Measurements from ENCODE around the gene PRSS50.
"Not testable (repeated sequence)": the region's sequence is repeated elsewhere in the genome, so short reads cannot be mapped to it uniquely, and the experiment has no call there.

PRSS50 gene

GRCh38 chr3:46746711-46747110 lies 29.0 kb upstream of the PRSS50 start:
- Histone ChIP-seq H3K27ac (ENCODE audit: low read depth, low read length, severe bottlenecking) (no peak overlapping the region), H3K9me3 (ENCODE audit: control insufficient read depth, low read length) (no peaks in the 10 kb centered on the region), H3K36me3 (ENCODE audit: control insufficient read depth, insufficient read depth, low read length) (no peaks in the 10 kb centered on the region), H3K4me1 (ENCODE audit: control insufficient read depth, insufficient read depth, low read length, poor library complexity, severe bottlenecking) (no peaks in the 10 kb centered on the region), H3K4me3 (ENCODE audit: extremely low read depth, insufficient read depth, low read length, poor library complexity, severe bottlenecking) (no peak overlapping the region)

DNA sequence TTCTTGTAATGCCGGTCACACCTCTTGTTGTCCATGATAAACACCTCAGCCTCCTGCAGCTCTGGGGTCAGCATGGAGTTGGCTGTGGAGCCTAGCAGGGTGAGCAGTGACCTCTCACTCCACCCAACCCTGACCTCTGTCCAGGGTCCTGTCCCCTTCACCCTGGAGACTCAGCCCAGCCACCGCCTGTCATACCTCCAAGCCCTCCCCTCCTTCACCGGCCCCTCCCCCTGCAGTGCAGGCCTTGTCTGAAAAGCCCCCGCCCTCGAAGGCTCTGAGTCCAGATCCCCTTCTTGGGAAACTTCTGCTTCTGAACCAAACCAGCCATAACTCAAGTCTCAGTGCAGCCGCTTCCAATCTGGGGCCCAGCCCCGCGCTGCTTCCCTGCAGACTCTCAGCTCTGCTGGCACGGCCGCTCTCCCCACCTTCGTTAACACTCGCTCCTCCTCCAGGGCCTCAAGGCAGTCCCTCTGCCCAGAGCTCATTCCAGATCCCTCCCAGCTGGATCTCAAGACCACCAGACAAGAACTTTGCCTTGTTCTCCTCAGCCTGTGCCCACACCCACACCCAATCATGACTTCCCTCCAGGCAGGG lies 25.4 kb upstream of the PRSS50 start:
- no peak overlapping the region for H3K27ac ChIP-seq (ENCODE audit: low read depth, low read length, severe bottlenecking)
- WGBS, 2 experiments (ENCODE audit: insufficient coverage in 2 of 2) = 64 to 84% methylated on average over 10 of the region's 12 CpGs
- H3K36me3 ChIP-seq (ENCODE audit: control insufficient read depth, insufficient read depth, low read length) = no peaks in the 10 kb centered on the region
- H3K4me1 ChIP-seq (ENCODE audit: control insufficient read depth, insufficient read depth, low read length, poor library complexity, severe bottlenecking) = no peaks in the 10 kb centered on the region
- H3K9me3 ChIP-seq (ENCODE audit: control insufficient read depth, low read length) = no peaks in the 10 kb centered on the region
- no peak overlapping the region for H3K4me3 ChIP-seq (ENCODE audit: extremely low read depth, insufficient read depth, low read length, poor library complexity, severe bottlenecking)

GRCh38 chr3:46739565-46739964 lies 21.9 kb upstream of the PRSS50 start:
- not testable (repeated sequence) for H3K4me3 ChIP-seq (ENCODE audit: extremely low read depth, insufficient read depth, low read length, poor library complexity, severe bottlenecking); H3K27ac ChIP-seq (ENCODE audit: low read depth, low read length, severe bottlenecking); H3K36me3 ChIP-seq (ENCODE audit: control insufficient read depth, insufficient read depth, low read length); H3K4me1 ChIP-seq (ENCODE audit: control insufficient read depth, insufficient read depth, low read length, poor library complexity, severe bottlenecking); H3K9me3 ChIP-seq (ENCODE audit: control insufficient read depth, low read length)
- 92 to 94% methylated on average over 2 of the region's 3 CpGs for WGBS, 2 experiments (ENCODE audit: insufficient coverage in 2 of 2)

- Histone ChIP-seq H3K4me3 (ENCODE audit: extremely low read depth, insufficient read depth, low read length, poor library complexity, severe bottlenecking) (no peak overlapping the region), H3K9me3 (ENCODE audit: control insufficient read depth, low read length) (no peaks in the 10 kb centered on the region), H3K4me1 (ENCODE audit: control insufficient read depth, insufficient read depth, low read length, poor library complexity, severe bottlenecking) (no peaks in the 10 kb centered on the region), H3K27ac (ENCODE audit: low read depth, low read length, severe bottlenecking) (no peak overlapping the region), H3K36me3 (ENCODE audit: control insufficient read depth, insufficient read depth, low read length) (no peaks in the 10 kb centered on the region)
- 73 to 80% methylated on average over 3 to 4 of the region's 4 CpGs for WGBS, 2 experiments (ENCODE audit: insufficient coverage in 2 of 2)
These were observed 19.7 kb upstream of the PRSS50 start for GRCh38 chr3:46737329-46737731.

DNA sequence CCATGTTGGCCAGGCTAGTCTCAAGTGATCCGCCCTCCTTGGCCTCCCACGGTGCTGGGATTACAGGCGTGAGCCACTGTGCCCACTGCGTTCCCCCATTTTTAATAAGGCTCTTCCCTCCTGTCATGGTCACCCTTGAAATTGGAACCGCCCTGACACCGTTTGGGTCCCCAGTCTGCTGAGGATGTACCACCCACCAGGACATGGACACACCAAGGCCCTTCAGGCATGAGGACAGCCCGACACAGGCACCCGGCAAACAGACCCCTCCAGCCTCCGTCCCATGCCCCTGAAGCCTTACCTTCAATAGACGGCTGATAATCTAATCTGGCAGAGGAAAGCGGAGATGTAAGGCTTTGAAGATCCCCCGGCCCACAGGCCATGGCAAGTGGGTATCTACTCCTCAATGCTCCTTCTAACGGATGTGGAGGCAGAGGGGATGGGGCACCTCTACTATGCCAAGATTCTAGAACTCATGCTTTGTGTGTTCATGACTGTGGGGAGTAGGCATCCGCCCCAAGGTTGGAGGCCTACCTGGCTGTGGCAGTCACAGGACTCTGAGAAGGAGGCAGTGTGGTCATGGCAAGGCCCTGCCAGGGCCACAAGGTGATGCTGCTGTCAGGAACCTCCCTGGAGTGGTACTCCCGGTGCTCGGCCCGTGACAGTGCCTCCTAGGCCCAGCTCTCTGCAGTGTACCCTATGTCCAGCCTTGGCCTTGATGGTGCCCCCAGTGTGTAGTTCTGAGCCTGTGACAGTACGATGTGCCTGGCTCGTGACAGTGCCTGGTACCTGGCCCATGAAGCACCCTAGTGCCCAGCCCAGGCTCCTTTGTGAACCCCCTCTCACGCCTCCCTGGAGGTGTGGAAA lies 18.6 kb upstream of the PRSS50 start:
- 86 to 93% methylated on average over 13 to 15 of the region's 20 CpGs for WGBS, 2 experiments (ENCODE audit: insufficient coverage in 2 of 2)
- no peaks in the 10 kb centered on the region for H3K9me3 ChIP-seq (ENCODE audit: control insufficient read depth, low read length)

DNA sequence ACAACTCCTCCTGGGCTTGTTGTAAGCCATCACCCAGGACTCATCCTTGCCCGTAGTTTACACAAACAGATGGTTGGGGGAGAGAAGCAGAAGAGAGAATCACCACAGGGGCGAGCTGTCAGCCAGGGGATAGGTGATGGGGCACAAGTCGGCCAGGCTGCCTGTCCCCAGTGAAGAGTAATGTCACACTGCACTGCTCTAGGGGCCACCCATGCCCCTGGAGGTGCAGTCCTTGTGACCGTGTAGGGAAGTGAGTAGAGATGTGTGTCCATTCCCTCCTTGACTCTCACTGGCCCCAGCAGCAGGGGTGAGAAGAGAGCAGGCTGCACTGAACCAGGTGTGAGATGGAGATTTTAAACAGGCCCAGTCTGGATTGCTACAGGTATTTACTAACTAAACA lies 17.1 kb upstream of the PRSS50 start:
- Histone ChIP-seq H3K9me3 (ENCODE audit: control insufficient read depth, low read length) (no peaks in the 10 kb centered on the region), H3K4me1 (ENCODE audit: control insufficient read depth, insufficient read depth, low read length, poor library complexity, severe bottlenecking) (no peaks in the 10 kb centered on the region), H3K36me3 (ENCODE audit: control insufficient read depth, insufficient read depth, low read length) (no peaks in the 10 kb centered on the region), H3K4me3 (ENCODE audit: extremely low read depth, insufficient read depth, low read length, poor library complexity, severe bottlenecking) (no peak overlapping the region), H3K27ac (ENCODE audit: low read depth, low read length, severe bottlenecking) (no peak overlapping the region)
- 60 to 78% methylated on average over 2 to 4 of the region's 4 CpGs for WGBS, 2 experiments (ENCODE audit: insufficient coverage in 2 of 2)

More for the DNA sequence above, 18.6 kb upstream of the PRSS50 start:
- Histone ChIP-seq H3K4me1 (ENCODE audit: control insufficient read depth, insufficient read depth, low read length, poor library complexity, severe bottlenecking) (no peaks in the 10 kb centered on the region), H3K4me3 (ENCODE audit: extremely low read depth, insufficient read depth, low read length, poor library complexity, severe bottlenecking) (no peak overlapping the region), H3K36me3 (ENCODE audit: control insufficient read depth, insufficient read depth, low read length) (no peaks in the 10 kb centered on the region), H3K27ac (ENCODE audit: low read depth, low read length, severe bottlenecking) (no peak overlapping the region)

GRCh38 chr3:46733026-46733800 lies 15.5 kb upstream of the PRSS50 start:
- H3K9me3 ChIP-seq (ENCODE audit: control insufficient read depth, low read length) = no peaks in the 10 kb centered on the region
- no peaks in the 10 kb centered on the region for H3K36me3 ChIP-seq (ENCODE audit: control insufficient read depth, insufficient read depth, low read length)
- 90 to 91% methylated on average over 6 to 9 of the region's 9 CpGs for WGBS, 2 experiments (ENCODE audit: insufficient coverage in 2 of 2)
- no peak overlapping the region for H3K27ac ChIP-seq (ENCODE audit: low read depth, low read length, severe bottlenecking)
- no peak overlapping the region for H3K4me3 ChIP-seq (ENCODE audit: extremely low read depth, insufficient read depth, low read length, poor library complexity, severe bottlenecking)
- H3K4me1 ChIP-seq (ENCODE audit: control insufficient read depth, insufficient read depth, low read length, poor library complexity, severe bottlenecking) = no peaks in the 10 kb centered on the region

DNA sequence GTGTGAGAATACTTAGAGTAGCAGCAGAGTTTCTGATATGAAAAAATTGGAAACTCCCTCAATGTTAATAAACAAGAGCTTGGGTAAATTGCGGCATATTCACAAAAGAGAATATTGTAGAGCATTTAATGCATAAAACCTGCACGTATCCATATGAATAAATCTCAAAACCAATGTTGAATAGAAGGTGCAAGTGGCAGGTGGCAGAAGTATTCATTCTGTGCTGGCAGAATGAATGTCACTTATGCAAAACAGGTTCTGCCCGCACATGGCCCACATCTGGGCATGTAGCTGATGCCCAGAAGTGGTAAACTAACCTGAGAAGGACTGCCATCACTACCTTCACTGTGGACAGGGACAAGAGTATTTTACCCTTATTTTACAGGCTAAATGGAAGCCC lies 14.1 kb upstream of the PRSS50 start:
- Histone ChIP-seq H3K4me1 (ENCODE audit: control insufficient read depth, insufficient read depth, low read length, poor library complexity, severe bottlenecking) (no peaks in the 10 kb centered on the region), H3K4me3 (ENCODE audit: extremely low read depth, insufficient read depth, low read length, poor library complexity, severe bottlenecking) (no peak overlapping the region), H3K27ac (ENCODE audit: low read depth, low read length, severe bottlenecking) (no peak overlapping the region), H3K9me3 (ENCODE audit: control insufficient read depth, low read length) (no peaks in the 10 kb centered on the region), H3K36me3 (ENCODE audit: control insufficient read depth, insufficient read depth, low read length) (no peaks in the 10 kb centered on the region)
- WGBS, 2 experiments (ENCODE audit: insufficient coverage in 2 of 2) = 100% methylated on average over 1 of the region's 3 CpGs

GRCh38 chr3:46730819-46731218 lies 13.2 kb upstream of the PRSS50 start:
- Histone ChIP-seq H3K4me3 (ENCODE audit: extremely low read depth, insufficient read depth, low read length, poor library complexity, severe bottlenecking) (no peak overlapping the region), H3K9me3 (ENCODE audit: control insufficient read depth, low read length) (no peaks in the 10 kb centered on the region), H3K4me1 (ENCODE audit: control insufficient read depth, insufficient read depth, low read length, poor library complexity, severe bottlenecking) (peaks cover 6% of the 10 kb centered on the region), H3K36me3 (ENCODE audit: control insufficient read depth, insufficient read depth, low read length) (no peaks in the 10 kb centered on the region), H3K27ac (ENCODE audit: low read depth, low read length, severe bottlenecking) (no peak overlapping the region)
- no CpG with 5 or more reads among the region's 2 CpGs for WGBS, 2 experiments (ENCODE audit: insufficient coverage in 2 of 2)

DNA sequence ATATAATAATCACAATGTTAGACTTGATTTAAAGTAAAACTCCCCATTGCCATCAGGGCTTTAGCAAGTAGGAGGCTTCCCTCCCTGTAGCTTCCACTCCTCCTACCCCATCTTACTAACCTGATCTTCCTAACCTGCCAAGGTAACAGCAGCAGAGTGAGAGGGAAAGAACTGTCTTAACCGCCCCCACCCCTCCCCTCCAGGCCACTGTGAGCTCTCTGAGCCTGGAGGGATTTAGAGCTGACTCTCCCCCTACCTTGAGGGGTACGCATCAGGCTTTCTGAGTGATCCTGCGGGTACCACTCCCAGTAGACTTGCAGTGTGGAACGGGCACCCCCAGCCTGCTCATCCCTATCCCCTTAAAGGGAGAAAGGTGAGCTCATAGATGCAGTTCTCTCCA lies 11.4 kb upstream of the PRSS50 start:
- Histone ChIP-seq H3K36me3 (ENCODE audit: control insufficient read depth, insufficient read depth, low read length) (no peaks in the 10 kb centered on the region), H3K9me3 (ENCODE audit: control insufficient read depth, low read length) (no peaks in the 10 kb centered on the region), H3K4me3 (ENCODE audit: extremely low read depth, insufficient read depth, low read length, poor library complexity, severe bottlenecking) (no peak overlapping the region), H3K27ac (ENCODE audit: low read depth, low read length, severe bottlenecking) (no peak overlapping the region), H3K4me1 (ENCODE audit: control insufficient read depth, insufficient read depth, low read length, poor library complexity, severe bottlenecking) (peaks cover 14% of the 10 kb centered on the region)
- WGBS, 2 experiments (ENCODE audit: insufficient coverage in 2 of 2) = 75 to 100% methylated on average over 1 to 4 of the region's 4 CpGs
